PFSK-1 (cell line): ENCODE results near the gene SLC37A2.

Experiments used
- POLR2AphosphoS5 ChIP-seq: IDR thresholded peaks from 2 replicates; pipeline ENCODE4 v1.6.1; 2012; ENCODE audit warnings: low read depth, mild to moderate bottlenecking, control low read depth, low read length, moderate library complexity
- SIN3A ChIP-seq: IDR thresholded peaks from 2 replicates; pipeline ENCODE4 v1.6.1; 2012; ENCODE audit warnings: mild to moderate bottlenecking, low read length, moderate library complexity, borderline replicate concordance; ENCODE audit not compliant: insufficient read depth
- TAF1 ChIP-seq: IDR thresholded peaks from 2 replicates; pipeline ENCODE4 v1.6.1; 2012; ENCODE audit warnings: low read length, control low read depth, borderline replicate concordance; ENCODE audit not compliant: insufficient read depth
- TF ChIP-seq, protein P1 (sequence below), 2 experiments: IDR thresholded peaks; 2 replicates each; pipeline versions ENCODE4 v1.6.1 to v1.8.0; 2011 to 2012; ENCODE audit warnings: low read depth in 2 of 2, low read length in 2 of 2, control low read depth in 1 of 2, inconsistent platforms in 1 of 2, mild to moderate bottlenecking in 1 of 2, moderate library complexity in 1 of 2; ENCODE audit not compliant: insufficient read depth in 1 of 2

DNA sequence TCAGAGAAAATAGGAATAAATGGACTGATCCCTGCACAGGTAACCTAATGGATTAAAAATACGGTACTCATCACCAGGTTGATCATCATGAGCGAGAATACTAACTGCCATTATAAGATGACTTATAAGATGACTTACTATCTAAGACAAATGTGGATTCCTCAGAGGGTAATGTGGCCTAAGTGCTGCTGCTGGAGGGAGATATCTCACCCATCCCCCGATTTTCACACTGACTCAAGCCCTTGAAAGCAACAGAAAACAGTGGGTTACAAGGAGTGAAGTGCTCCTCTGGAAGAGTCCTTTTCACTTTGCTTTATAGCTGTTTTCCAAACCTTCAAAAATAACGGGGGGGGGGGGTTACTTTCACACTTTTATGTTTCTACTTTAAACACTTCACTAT is 47.4 kb downstream of the SLC37A2 start:
- TF ChIP-seq, protein P1, sequence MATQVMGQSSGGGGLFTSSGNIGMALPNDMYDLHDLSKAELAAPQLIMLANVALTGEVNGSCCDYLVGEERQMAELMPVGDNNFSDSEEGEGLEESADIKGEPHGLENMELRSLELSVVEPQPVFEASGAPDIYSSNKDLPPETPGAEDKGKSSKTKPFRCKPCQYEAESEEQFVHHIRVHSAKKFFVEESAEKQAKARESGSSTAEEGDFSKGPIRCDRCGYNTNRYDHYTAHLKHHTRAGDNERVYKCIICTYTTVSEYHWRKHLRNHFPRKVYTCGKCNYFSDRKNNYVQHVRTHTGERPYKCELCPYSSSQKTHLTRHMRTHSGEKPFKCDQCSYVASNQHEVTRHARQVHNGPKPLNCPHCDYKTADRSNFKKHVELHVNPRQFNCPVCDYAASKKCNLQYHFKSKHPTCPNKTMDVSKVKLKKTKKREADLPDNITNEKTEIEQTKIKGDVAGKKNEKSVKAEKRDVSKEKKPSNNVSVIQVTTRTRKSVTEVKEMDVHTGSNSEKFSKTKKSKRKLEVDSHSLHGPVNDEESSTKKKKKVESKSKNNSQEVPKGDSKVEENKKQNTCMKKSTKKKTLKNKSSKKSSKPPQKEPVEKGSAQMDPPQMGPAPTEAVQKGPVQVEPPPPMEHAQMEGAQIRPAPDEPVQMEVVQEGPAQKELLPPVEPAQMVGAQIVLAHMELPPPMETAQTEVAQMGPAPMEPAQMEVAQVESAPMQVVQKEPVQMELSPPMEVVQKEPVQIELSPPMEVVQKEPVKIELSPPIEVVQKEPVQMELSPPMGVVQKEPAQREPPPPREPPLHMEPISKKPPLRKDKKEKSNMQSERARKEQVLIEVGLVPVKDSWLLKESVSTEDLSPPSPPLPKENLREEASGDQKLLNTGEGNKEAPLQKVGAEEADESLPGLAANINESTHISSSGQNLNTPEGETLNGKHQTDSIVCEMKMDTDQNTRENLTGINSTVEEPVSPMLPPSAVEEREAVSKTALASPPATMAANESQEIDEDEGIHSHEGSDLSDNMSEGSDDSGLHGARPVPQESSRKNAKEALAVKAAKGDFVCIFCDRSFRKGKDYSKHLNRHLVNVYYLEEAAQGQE (IDR thresholded peaks at IDR 0.05; ENCODE audit: insufficient read depth in 1 of 2, low read depth in 2 of 2, low read length in 2 of 2): no peak
- TF ChIP-seq POLR2AphosphoS5 (0 out of 2 replicates have a peak, but pooled peaks have one; percentile 2), SIN3A (no peak), TAF1 (no peak)
